ENCODE measurements around the gene ANKRD13D.

GRCh38 chr11:67250059-67251043 is 38.8 kb upstream of the ANKRD13D start:
- TF ChIP-seq, protein P1, sequence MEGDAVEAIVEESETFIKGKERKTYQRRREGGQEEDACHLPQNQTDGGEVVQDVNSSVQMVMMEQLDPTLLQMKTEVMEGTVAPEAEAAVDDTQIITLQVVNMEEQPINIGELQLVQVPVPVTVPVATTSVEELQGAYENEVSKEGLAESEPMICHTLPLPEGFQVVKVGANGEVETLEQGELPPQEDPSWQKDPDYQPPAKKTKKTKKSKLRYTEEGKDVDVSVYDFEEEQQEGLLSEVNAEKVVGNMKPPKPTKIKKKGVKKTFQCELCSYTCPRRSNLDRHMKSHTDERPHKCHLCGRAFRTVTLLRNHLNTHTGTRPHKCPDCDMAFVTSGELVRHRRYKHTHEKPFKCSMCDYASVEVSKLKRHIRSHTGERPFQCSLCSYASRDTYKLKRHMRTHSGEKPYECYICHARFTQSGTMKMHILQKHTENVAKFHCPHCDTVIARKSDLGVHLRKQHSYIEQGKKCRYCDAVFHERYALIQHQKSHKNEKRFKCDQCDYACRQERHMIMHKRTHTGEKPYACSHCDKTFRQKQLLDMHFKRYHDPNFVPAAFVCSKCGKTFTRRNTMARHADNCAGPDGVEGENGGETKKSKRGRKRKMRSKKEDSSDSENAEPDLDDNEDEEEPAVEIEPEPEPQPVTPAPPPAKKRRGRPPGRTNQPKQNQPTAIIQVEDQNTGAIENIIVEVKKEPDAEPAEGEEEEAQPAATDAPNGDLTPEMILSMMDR (IDR thresholded peaks at IDR 0.05) = no peak
- TF ChIP-seq POLR2AphosphoS5 (IDR thresholded peaks at IDR 0.05) (no peak), EP300 (IDR thresholded peaks at IDR 0.05; ENCODE audit: low read depth) (no peak)

Measured in transverse colon (tissue), 4 donors.